GM21825 (cell line): ENCODE data around the gene ASAH2B.
"Not testable (repeated sequence)": the region's sequence is repeated elsewhere in the genome, so short reads cannot be mapped to it uniquely, and the experiment has no call there.

Experiments used
- ATAC-seq: cut with Tn5 transposase; IDR thresholded peaks from one replicate; pipeline ENCODE4 v1.9.1; 2021; ENCODE audit warnings: mild to moderate bottlenecking, moderate library complexity; ENCODE audit not compliant: unreplicated experiment

The ASAH2B gene

DNA sequence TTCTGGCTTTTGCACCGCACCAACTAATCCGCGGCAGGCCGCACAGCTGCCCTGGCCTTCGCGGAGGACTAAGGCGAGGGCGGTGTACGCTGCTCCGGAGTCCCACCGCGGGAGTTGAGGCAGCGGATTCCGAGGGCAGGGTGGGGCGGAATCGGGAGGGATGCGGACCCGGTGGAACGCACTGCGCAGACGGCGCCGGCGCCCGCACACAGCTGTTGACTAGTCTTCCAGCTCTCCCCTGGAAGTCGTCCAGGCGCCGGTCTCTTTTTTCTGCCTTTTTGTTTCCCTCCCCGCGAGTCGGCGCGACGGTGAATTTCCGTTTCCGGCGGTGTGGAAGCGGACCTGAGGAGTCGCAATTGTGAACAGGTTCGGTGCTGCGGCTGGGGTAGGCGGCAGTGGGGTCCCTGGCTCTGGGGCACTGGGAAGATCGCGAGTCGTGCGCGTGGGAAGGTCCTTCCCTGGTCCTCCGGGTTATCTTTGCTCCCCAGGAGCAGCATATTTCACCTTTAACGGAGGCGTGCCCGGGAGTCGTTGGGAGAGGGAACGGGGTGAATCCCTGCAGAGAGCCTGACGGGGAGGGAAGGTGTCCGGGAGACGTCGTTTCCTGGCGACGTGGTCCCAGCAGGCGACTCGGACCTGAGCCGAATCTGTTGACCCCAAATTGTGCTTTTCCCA is at the start of gene ASAH2B:
TSS of gene ASAH2B (plus strand) at position 319 of the 675 bp plus-strand sequence. CDS start 5,195 bp downstream, outside the sequence.
- ATAC-seq = peak; percentile 74

DNA sequence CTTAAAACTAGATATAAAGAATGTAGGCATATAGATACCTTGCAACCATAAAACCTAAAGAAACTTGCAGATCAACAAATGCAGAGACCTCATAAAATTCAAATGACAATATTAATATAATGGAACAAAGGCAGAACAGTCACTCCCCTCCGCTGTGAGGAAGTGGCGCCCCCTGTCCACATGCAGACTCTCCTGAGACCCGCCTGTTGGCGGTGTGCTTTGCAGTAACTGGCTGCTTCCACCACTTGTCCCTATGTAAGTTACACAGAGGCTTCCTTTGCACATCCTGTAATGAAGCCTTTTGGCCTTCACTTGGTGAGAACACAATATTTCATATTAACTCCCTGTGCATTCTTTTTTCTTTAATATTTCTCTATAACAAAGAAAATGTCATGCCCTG is 41.9 kb upstream of the ASAH2B start:
- ATAC-seq = not testable (repeated sequence)

DNA sequence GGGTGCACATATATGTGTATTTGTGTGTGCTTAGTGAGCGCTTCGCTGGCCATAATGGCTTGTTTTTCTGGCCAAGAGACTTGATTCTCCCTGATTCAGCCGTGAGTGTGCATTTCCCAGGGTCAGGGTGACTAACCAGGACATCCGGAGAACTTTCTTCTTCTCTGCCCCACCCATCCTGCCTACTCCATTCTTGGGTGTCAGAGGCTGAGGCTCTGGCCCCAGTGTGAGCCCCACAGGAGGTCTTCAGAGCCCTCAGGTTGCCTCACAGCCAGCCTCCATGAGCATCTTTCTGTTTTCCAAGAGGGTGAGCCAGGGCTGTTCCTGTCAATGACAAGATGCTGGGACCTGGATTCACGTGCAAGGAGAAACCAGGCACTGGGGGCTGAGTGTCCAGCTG is 37.8 kb upstream of the ASAH2B start:
- ATAC-seq = not testable (repeated sequence)

DNA sequence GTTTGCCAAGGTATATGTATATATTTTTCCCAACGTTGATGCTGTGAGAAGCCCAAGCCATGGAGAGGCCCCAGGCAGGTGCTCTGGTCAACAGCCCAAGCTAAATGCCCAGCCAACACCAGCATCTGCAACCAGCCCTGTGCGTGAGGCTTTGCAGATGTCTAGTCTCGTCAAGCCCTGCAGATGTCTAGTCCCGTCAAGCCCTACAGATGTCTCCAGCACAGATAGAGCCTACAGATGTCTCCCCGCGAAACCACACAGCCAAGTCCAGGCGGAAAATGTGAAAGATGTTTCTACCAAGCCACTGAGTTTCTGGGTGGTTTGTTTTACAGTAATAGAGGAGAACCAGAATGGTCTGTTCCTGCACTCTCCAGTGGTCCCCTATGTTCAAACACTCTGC is 36.7 kb upstream of the ASAH2B start:
- ATAC-seq = not testable (repeated sequence)

DNA sequence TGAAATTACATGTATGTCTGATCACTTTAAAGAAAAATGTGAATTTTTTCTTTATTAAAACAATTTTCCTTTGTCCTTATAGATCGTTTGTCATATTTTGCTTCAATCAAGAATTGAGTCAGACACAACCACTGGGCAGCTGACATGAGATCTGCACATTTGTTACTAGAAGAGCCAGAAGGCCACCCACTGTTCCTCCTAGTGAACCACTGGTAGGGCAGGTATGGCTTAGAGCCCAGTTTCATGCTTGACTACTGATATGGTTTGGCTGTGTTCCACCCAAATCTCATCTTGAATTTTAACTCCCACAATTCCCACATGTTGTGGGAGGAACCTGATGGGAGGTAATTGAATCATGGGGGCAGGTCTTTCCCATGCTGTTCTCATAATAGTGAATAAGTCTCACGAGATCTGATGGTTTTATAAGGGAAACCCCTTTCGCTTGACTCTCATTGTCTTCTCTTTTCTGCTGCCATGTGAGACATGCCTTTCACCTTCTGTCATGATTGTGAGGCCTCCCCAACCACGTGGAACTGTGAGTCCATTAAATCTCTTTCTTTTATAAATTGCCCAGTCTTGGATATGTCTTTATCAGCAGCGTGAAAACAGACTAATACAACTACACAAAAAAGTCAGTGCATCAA is 35.2 kb upstream of the ASAH2B start:
- ATAC-seq = not testable (repeated sequence)

DNA sequence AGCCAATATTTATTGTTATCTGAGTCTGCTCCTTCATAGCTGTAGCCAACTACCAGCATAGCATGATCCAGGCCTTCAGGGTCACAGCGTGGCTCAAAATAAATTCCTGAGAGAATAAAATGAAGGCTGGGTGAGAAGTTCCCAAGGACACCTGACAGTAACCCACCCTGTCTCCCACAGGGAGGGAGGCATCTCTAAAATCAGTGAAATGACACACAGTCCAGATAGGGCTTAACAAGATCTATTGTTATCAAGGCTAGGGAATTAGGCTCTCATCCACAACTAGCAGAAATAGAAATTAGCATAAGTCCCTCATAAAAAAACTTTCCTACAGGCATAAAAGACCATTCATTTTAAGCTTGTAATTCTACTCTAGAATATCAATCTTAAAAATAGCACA is 33.7 kb upstream of the ASAH2B start:
- not testable (repeated sequence) for ATAC-seq

DNA sequence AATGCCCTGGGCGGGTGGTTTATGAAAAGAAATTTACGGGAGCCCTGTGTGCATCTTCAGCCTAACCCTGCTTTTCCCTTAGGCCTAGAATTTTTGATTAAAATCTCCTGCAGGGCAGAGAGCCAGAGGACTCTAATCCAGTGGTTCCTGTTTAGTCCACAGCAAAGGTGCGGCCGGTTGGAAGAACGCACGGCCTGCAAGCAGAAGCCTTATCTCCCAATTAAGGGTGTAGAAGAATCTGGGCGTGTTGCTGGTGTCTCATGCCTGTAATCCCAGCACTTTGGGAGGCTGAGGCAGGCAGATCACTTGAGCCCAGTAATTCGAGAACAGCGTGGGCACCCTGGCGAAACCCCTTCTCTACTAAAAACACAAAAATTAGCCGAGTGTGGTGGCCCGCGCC is 29.5 kb upstream of the ASAH2B start:
- ATAC-seq = not testable (repeated sequence)

DNA sequence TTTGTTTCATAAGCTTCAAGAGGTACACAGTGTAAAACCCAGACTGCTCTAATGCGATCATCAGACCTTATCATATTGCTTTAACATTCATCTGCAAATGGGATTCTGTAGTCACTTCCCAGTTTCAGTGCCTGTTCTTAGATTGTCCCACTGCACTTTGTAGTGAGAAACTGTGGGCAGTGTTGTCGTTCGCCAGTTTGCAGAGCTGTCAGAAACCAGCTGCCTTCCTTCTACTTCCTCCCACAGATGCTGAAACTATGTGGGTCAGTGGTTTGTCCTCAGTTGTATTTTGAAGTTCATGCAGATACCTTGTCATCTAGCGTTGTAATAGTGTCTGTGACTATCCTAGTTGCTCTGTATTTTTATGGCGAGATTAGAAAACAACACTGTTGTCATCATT is 15.9 kb upstream of the ASAH2B start:
- ATAC-seq = not testable (repeated sequence)

DNA sequence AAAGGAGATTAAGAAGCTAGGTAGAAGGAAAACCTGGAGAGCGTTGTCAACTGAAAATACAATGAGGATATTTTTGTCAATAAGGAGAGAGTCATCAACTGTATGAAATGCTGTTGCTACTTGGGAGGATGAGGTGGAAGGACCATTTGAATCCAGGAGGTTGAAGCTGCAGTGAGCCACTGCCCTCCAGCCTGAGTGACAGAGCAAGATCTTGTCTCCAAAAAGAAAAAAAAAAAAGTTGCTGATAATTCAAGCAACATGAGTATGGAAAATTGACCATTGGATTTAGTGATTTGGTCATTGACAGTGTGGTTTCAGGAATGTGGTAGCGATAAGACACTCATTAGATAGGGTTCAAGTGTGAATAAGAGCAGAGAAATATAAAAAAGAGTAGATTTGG is 11.6 kb upstream of the ASAH2B start:
- ATAC-seq = not testable (repeated sequence)

DNA sequence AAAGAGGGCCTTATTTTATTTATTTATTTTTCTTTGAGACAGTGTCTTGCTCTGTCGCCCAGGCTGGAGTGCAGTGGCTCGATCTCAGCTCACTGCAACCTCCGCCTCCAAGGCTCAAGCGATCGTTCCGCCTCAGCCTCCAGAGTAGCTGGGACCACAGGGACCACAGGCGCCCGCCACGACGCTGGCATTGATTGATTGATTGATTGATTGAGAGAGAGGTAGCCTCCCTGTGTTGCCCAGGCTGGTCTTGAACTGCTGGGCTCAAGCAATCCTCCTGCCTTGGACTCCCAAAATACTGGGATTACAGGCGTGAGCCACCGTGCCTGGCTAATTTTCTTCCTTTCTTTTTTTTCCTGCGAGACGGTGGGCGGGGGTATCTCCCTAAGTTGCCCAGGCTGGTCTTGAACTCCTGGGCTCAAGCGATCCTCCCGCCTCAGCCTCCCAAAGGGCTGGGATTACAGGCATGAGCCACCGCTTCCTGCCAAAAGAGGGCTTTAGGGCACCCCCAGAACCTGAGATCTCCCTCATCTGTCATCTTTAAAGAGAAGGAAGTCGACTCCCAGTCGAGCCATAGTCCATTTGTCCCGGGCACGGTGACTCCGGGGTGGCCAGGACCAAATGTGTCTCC is 634 bp upstream of the ASAH2B start:
- ATAC-seq = not testable (repeated sequence)

DNA sequence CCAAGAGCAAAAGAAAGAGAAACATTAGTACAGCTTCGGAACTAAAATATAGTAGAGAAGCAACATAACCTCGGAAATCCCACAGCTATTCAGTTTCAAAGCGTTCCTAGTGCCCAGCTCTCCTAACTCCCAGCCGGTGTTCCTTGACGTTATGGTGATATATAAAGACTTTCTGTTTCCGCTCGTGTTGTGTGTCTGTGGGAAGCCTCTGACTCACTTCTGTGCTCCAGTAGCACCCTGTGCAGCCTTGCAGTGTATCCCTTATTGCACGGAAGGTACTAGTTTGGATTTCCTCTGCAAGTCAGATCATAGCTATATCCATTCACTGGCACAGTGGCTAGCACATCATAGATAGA is 535 bp downstream of the ASAH2B start:
- ATAC-seq = peak; percentile 45

DNA sequence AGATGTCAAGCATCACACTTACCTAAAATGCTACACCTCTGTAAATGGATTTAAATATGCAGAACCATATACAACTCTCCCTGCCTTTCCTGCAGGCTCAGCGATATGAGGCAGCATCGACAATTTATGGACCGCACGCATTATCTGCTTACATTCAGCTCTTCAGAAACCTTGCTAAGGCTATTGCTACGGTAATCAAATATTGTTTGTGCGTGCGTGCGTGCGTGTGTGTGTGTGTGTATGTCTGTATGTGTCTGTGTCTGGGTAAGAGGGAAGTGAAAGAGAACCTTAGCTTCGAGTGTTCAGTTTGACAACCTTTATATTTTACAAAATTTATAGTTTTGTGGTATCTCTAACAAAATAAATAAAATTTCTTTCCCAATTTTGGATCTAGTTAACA is 3.1 kb downstream of the ASAH2B start:
- not testable (repeated sequence) for ATAC-seq

DNA sequence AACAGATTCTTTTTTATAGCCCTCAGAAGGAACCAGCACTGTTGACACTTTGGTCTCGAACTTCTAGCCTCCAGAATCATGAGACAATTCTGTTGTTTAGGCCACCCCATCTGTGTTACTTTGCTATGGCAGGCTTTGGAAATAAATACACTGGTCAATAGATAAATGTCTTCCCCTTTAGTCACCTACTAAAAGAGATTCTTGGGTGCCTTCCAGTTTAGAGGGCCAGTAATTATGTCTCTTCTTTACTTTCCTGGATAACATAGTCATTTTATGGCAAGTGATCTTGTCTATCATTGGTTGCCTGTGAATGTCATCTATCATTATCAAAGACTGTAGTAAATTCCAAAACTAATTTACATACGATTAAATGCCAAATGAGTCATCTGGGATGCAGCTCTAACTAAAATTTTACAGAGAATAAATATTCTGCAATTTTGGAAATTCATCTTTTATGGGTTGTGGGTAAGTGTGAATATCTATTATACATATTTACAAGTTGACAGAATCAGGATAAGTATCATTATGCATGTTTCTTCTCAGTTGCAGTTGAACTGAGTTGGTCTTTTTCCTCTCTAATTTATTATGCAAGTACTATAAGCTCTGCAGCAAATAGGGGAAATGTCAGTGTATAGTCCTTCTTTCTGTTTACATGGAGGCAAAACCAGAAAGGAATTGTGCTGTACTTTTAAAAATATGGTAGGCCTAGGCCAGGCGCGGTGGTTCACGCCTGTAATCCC is 27.2 kb downstream of the ASAH2B start:
- ATAC-seq = not testable (repeated sequence)

DNA sequence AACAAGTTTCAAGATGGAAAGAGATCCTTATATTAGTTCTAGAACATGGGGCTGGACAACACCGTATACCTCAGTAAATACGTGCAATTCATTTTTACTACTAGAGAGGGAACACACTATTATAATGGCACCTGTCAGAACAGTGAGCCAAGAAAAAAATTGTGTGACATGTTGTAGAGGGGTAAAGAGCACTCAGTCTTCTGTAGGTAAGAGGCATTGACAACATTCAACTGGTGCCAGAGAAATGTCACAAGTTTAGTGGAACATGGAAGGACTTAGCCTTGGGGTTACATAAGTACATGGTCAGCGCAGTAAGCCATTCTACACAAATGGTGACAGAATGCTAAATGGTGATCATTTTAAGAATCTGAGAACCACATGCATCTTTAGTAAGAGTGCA is 32.3 kb downstream of the ASAH2B start:
- ATAC-seq = not testable (repeated sequence)

DNA sequence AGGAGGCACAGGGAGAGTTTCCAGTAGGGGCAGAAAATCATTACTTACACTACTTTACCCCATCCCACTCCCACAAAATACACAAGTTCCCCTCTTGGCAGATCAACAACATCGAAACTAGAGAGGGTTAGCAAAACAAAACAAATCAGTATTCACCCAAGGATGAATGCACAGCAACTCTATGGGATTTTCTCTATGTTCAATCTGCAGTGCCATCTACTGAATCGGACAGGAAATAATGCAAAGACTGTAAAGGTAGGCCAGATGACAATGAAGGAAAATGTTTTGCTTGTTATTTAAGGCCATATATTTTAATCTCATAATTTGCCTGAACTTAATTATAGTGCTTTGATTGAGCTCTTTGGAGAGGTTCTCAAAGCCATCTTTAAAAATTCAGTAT is 35.1 kb downstream of the ASAH2B start:
- ATAC-seq = not testable (repeated sequence)

DNA sequence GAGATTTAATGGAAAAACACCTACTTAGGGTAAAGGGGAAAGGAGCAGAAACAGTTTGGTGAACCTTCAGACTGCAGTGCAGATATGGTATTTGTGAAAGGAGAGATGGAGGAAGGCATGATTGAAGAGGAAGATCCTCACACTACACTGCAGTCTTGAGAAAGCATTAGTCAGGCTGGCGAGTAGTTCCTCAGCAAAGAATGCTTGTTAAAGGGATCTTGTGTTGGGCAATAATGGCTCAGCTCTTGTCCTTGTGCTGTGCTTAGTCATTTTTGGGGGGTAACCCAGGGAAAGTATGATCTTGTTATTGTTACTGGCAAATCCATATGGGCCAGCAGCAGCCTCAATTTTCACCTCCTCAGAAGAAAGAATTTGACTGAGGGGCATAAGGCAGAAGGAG is 40.3 kb downstream of the ASAH2B start:
- ATAC-seq = not testable (repeated sequence)

DNA sequence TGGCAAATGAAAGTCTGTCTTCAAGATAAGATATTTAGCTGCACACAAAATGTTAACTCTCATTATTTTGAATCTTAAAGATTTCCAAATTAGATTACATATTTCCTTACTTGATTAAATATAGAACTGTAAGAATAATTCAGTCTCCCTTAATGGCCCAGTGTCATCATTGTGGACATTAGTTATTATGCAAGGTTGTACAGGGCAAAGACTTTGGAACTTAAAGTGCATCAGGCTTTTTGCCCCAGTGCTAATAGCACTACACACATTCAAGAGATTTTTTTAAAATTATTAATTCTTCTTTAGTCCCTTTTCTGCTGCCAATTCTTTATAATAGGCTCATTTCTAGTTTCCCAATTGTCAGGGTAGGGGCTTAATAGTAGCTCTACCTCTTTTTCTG is 42.3 kb downstream of the ASAH2B start:
- ATAC-seq = not testable (repeated sequence)

DNA sequence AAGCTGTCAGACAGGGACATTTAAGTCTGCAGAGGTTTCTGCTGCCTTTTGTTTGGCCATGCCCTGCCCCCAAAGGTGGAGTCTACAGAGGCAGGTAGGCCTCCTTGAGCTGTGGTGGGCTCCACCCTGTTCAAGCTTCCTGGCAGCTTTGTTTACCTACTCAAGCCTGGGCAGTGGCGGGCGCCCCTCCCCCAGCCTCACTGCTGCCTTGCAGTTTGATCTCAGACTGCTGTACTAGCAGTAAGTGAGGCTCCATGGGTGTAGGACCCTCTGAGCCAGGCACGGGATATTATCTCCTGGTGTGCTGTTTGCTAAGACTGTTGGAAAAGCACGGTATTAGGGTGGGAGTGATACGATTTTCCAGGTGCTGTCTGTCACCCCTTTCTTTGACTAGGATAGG is 48.2 kb downstream of the ASAH2B start:
- not testable (repeated sequence) for ATAC-seq

DNA sequence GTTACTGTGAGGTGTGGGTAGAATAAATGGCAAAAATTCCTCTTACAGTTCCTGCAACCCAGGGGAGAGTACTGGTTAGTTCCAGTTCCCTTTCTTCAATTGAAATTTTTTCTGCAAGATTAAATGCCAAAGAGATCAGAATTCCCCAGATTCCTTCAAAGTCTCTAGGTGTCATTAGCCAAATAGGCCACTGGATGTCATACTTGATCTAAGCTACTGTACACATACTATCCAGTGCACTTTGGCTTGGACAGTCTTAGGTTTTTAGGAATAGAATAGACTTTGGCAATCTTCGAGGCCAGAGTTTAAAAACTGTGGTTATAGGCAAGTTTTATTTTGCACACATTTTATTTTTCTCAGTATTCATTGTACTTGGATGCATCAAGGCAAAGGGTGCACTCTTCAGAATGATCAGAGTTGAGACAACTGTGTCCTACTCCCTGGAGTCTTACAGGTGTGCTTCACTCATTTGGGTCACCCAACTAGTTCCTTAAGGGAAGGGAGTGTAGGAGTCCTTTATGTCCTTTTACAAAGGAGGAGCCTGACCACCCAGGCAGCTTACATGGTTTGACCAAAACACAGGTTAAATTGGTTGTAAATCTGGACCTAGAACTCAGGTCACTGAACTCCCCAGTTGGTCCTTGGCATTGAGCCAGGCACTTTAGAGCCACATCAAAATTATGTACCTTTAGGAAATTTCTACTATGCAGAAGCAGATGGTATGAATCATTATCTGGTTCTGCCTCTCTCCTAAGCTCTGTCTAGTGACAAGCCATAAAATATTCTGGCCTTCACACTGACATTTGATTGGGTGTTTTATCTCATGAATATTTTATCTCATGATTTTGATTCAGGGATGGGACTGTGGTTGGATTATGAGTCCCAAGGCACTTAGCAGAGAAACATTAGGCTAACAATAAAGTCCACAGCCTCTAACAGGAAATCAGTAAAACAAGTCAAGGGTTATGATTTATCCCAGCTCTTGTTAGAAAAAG is 49.5 kb downstream of the ASAH2B start:
- ATAC-seq = no peak

DNA sequence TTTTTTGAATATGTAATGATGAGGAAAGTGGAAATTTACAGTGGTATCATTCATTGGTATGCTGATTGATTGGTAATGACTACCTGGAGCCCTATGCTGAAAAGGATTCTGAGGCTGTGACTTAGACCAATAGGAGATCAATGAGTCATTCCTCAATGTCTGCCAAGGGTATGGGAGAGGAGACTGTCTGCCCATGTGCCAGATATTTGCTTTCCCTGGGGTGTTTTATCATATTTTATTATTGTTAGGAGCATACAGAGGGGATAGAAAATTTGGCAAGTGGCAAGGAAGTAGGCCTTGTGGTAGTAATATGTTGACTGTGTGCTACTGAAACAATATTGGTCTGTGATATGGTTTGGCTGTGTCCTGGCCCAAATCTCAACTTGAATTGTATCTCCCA is 54.8 kb downstream of the ASAH2B start:
- no peak for ATAC-seq
